ENCODE data around the gene CTSF.

CTSF gene

GRCh38 chr11:66530927-66531709 is 37.3 kb downstream of the CTSF start:
- DNase-seq, result no peak

GRCh38 chr11:66529655-66530054 is 38.8 kb downstream of the CTSF start:
- DNase-seq, result no peak

- DNase-seq, result no peak
Measured at GRCh38 chr11:66529069-66529468, 39.3 kb downstream of the CTSF start.

- DNase-seq, result no peak
Measured at GRCh38 chr11:66524304-66525040, 43.9 kb downstream of the CTSF start.

GRCh38 chr11:66523611-66524010 is 44.8 kb downstream of the CTSF start:
- DNase-seq, result no peak

Data from activated CD4-positive, alpha-beta T cell treated with anti-CD3 and anti-CD28 coated beads for 4 hours (primary cell).